Common myeloid progenitor, CD34-positive (primary cell): ENCODE measurements around the gene DOCK2.

ENCODE experiments used
- CTCF ChIA-PET: fragments of 350-600 bp; sonication (Branson Sonifier 250); formaldehyde crosslinking; loops from one replicate; lab custom pipeline; 2021; ENCODE audit warnings: antibody characterized with exemption; lab: Charles Lee
- POLR2A ChIA-PET: fragments of 350-600 bp; sonication (Branson Sonifier 250); formaldehyde crosslinking; loops from one replicate; lab custom pipeline; 2021; ENCODE audit warnings: antibody characterized with exemption; lab: Charles Lee
- DNase-seq, 3 donors: peaks; one replicate each; pipeline versions ENCODE4 v3.0.0 to v3.0.0-alpha.2; 2013
- H3K27ac ChIP-seq, 2 experiments: 1 replicate in 1 of 2; 2 replicates in 1 of 2; pipeline ENCODE4 v1.7.0; 2013; ENCODE audit warnings: inconsistent platforms in 2 of 2, low read length in 2 of 2, mild to moderate bottlenecking in 2 of 2, low read depth in 1 of 2, moderate library complexity in 1 of 2; ENCODE audit not compliant: severe bottlenecking in 2 of 2, insufficient read depth in 1 of 2, poor library complexity in 1 of 2
- H3K27me3 ChIP-seq, 5 experiments: replicated peaks in 2 of 5; 1 replicate in 3 of 5; 2 replicates in 2 of 5; pipeline versions ENCODE4 v1.6.1 to v1.7.0; 2013; ENCODE audit warnings: low read length in 4 of 5, mild to moderate bottlenecking in 2 of 5, moderate library complexity in 2 of 5, inconsistent platforms in 1 of 5; ENCODE audit not compliant: insufficient read depth in 5 of 5, control insufficient read depth in 4 of 5
- H3K36me3 ChIP-seq, 4 experiments: 1 replicate in 2 of 4; 2 replicates in 2 of 4; pipeline versions ENCODE4 v1.6.1 to v1.7.0; 2013; ENCODE audit warnings: low read length in 3 of 4, control low read depth in 1 of 4, mild to moderate bottlenecking in 1 of 4; ENCODE audit not compliant: control insufficient read depth in 4 of 4, insufficient read depth in 4 of 4
- H3K4me1 ChIP-seq, 4 experiments: 1 replicate in 3 of 4; 2 replicates in 1 of 4; pipeline versions ENCODE4 v1.6.1 to v1.7.1; 2013; ENCODE audit warnings: low read length in 3 of 4, mild to moderate bottlenecking in 3 of 4, control low read depth in 1 of 4, inconsistent platforms in 1 of 4, moderate library complexity in 1 of 4; ENCODE audit not compliant: control insufficient read depth in 4 of 4, insufficient read depth in 4 of 4; ENCODE audit errors: control extremely low read depth in 1 of 4
- H3K4me3 ChIP-seq, 7 experiments: 1 replicate in 4 of 7; 2 replicates in 3 of 7; pipeline versions ENCODE4 v1.5.1 to v1.7.0; 2013; ENCODE audit warnings: mild to moderate bottlenecking in 7 of 7, low read length in 6 of 7, moderate library complexity in 6 of 7, inconsistent platforms in 2 of 7, low read depth in 2 of 7, control low read depth in 1 of 7; ENCODE audit not compliant: insufficient read depth in 4 of 7, control insufficient read depth in 1 of 7; ENCODE audit errors: extremely low read depth in 1 of 7
- H3K9me3 ChIP-seq, 5 experiments: 1 replicate in 4 of 5; 2 replicates in 1 of 5; pipeline versions ENCODE4 v1.6.1 to v1.7.1; 2013; ENCODE audit warnings: low read length in 4 of 5, mild to moderate bottlenecking in 2 of 5, inconsistent platforms in 1 of 5, low read depth in 1 of 5, moderate library complexity in 1 of 5; ENCODE audit not compliant: control insufficient read depth in 4 of 5, insufficient read depth in 2 of 5; ENCODE audit errors: control extremely low read depth in 1 of 5
- WGBS: methylation state at CpG from one replicate; pipeline ENCODE4 v1.1.5; 2013; ENCODE audit not compliant: insufficient coverage; 5-methylcytosine and 5-hydroxymethylcytosine counted together

Gene DOCK2

DNA sequence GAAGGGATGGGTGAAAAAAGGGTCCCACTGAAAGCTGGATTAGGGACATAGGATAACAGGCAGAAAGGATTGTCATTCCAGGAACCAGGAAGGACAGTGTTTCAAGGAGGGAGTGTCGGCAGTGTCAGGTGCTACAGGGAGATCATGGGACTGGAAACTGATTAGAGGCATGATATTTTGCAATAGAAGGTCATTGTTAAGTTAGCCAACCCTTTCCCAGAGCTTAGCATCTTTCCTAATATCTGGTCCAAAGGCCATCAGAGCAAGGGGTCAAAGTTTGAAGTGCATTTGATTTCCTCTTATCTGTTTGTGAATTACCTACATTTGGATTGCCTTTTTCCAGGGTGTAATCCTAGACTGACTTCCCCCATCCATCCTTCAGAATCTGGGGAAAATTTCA, 91.3 kb downstream of the DOCK2 start:
- H3K4me3 ChIP-seq: no peak overlapping the region
- H3K27me3 ChIP-seq: no peaks in the 10 kb centered on the region
- H3K27ac ChIP-seq: no peak overlapping the region
- no peak for DNase-seq
- ChIA-PET POLR2A (no interaction called here), CTCF (no interaction called here)
- peaks cover 18 to 63% (median 42%) of the 10 kb centered on the region in 4 experiments for H3K36me3 ChIP-seq
- 100% methylated on average over 1 of the region's 1 CpG for WGBS
- no peaks in the 10 kb centered on the region for H3K9me3 ChIP-seq
- H3K4me1 ChIP-seq: peaks cover 0 to 8% (median 6%) of the 10 kb centered on the region in 4 experiments

DNA sequence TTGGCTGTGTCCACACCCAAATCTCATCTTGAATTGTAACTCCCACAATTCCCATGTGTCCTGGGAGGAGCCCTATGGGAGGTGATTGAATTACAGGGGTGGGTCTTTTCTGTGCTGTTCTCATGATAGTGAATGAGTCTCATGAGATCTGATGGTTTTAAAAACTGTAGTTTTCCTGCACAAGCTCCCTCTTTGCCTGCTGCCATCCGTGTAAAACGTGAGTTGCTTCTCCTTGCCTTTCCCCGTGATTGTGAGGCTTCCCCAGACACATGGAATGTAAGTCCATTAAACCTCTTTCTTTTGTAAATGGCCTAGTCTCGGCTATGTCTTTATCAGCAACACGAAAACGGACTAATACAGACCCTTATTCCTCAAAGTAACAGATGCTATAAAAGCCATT, 94.1 kb downstream of the DOCK2 start:
- no peak overlapping the region for H3K27ac ChIP-seq
- no peak for DNase-seq
- no peaks in the 10 kb centered on the region for H3K9me3 ChIP-seq
- H3K4me1 ChIP-seq: peaks cover 0 to 11% (median 6%) of the 10 kb centered on the region in 4 experiments
- POLR2A ChIA-PET: no interaction called here
- WGBS: 100% methylated on average over 3 of the region's 6 CpGs
- peaks cover 12 to 66% (median 37%) of the 10 kb centered on the region in 4 experiments for H3K36me3 ChIP-seq
- no peaks in the 10 kb centered on the region for H3K27me3 ChIP-seq
- H3K4me3 ChIP-seq: no peak overlapping the region
- CTCF ChIA-PET: interaction anchor here (0.6 to 0.9 kb wide), 2 partner anchors 11 to 488 kb away, joined by 3 read pairs; no protein-coding TSS in a partner anchor

DNA sequence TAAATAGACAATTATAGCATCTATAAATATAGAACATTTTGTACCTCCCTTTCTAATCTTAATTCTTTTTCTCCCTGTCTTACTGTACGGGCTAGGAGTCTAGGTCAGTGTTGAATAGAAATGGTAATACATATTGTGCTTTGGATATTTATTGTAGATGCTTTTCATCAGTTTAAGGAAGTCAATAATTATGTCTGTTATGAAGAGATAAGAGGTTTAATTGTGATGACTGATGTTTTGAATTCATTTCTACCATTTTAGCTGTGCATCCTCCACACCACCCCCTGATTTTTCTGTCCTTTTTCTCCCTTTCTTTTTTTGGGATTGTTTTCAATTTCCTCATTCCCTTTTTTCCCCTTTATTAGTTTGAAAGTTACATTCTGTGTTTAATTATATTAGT, 95.8 kb downstream of the DOCK2 start:
- Histone ChIP-seq H3K4me3 (no peak overlapping the region), H3K27me3 (no peaks in the 10 kb centered on the region), H3K36me3 (peaks cover 22 to 67% (median 43%) of the 10 kb centered on the region in 4 experiments), H3K4me1 (peaks cover 0 to 11% (median 6%) of the 10 kb centered on the region in 4 experiments), H3K9me3 (no peaks in the 10 kb centered on the region), H3K27ac (no peak overlapping the region)
- ChIA-PET POLR2A (interaction anchor here (0.6 kb wide), 1 partner anchor 185 kb away, joined by 3 read pairs; no protein-coding TSS in a partner anchor), CTCF (interaction anchor here (0.7 kb wide), 1 partner anchor 20 kb away, joined by 3 read pairs; no protein-coding TSS in a partner anchor)
- peak in 2 of 3 donors; percentile 25 to 51 for DNase-seq
- WGBS: no CpG with 5 or more reads among the region's 1 CpG

DNA sequence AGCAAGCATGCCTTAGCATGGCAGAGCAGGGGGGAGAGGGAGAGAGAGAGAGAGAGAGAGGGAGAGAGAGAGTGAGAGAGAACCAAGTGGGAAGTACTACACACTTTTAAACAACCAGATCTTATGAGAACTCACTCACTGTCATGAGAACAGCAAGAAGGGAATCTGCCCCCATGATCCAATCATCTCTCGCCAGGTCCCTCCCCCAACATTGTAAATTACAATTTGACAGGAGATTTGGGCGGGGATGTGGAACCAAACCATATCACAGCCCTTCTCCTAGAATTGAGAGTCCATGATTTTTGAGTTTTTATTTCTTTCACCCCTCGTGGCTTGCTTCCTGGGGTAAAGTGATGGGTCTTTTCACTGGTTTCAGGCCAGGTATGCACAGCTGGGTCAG, 98.8 kb downstream of the DOCK2 start:
- POLR2A ChIA-PET: no interaction called here
- Histone ChIP-seq H3K27me3 (no peaks in the 10 kb centered on the region), H3K9me3 (no peaks in the 10 kb centered on the region), H3K4me1 (peaks cover 0 to 11% (median 6%) of the 10 kb centered on the region in 4 experiments), H3K36me3 (peaks cover 16 to 70% (median 42%) of the 10 kb centered on the region in 4 experiments), H3K4me3 (no peak overlapping the region), H3K27ac (no peak overlapping the region)
- no peak for DNase-seq
- WGBS: 100% methylated on average over 1 of the region's 3 CpGs
- CTCF ChIA-PET: interaction anchor here (1.5 kb wide), 1 partner anchor 245 kb away, joined by 5 read pairs; the partner anchor contains the start of gene INSYN2B

DNA sequence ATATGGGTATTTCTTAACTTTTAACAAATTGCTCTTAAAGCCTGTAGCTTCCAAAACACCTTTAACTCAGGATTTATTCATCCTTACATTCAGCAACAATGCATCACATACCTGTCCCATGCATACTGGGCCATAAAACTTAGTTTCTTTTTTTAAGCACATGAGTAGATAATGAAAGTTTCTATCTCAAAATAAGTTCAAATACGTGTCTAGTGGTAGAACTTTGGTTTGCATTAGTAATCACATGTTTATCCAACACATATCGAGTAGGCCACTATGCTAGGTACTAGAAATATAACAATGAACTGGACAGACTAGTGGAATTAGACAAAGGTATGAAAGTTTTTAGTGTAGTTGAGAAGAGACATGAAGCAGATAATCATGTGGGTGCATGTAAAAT, 99.6 kb downstream of the DOCK2 start:
- ChIA-PET CTCF (no interaction called here), POLR2A (no interaction called here)
- peaks cover 19 to 76% (median 43%) of the 10 kb centered on the region in 4 experiments for H3K36me3 ChIP-seq
- H3K4me1 ChIP-seq: peaks cover 0 to 11% (median 6%) of the 10 kb centered on the region in 4 experiments
- H3K27me3 ChIP-seq: no peaks in the 10 kb centered on the region
- no peak overlapping the region for H3K4me3 ChIP-seq
- H3K27ac ChIP-seq: no peak overlapping the region
- H3K9me3 ChIP-seq: no peaks in the 10 kb centered on the region
- no CpG with 5 or more reads among the region's 2 CpGs for WGBS
- DNase-seq: no peak

DNA sequence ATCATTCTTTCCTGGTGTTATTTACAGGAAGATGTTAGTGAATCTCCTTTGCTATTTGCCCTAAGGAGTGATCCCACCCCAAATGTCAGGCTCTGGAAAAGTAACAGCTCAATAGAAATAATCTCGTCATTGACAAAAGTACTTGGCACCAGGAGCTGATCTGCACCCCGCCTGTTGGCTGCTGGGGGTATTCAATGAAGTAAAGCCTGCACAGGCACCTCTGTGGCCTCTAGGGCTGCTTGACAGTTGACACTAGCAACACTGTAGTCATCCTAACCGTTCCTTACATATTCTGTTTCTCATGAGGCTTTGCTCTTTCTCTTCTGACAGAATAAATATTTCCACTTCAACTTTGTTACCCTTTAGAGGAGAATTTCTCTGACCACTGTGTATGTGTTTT, 103.4 kb downstream of the DOCK2 start:
- CTCF ChIA-PET: no interaction called here
- Histone ChIP-seq H3K4me3 (no peak overlapping the region), H3K36me3 (peaks cover 21 to 83% (median 60%) of the 10 kb centered on the region in 4 experiments), H3K27ac (no peak overlapping the region), H3K4me1 (no peaks in the 10 kb centered on the region), H3K9me3 (no peaks in the 10 kb centered on the region), H3K27me3 (no peaks in the 10 kb centered on the region)
- POLR2A ChIA-PET: no interaction called here
- no peak for DNase-seq
- 100% methylated on average over 3 of the region's 3 CpGs for whole genome bisulfite sequencing

DNA sequence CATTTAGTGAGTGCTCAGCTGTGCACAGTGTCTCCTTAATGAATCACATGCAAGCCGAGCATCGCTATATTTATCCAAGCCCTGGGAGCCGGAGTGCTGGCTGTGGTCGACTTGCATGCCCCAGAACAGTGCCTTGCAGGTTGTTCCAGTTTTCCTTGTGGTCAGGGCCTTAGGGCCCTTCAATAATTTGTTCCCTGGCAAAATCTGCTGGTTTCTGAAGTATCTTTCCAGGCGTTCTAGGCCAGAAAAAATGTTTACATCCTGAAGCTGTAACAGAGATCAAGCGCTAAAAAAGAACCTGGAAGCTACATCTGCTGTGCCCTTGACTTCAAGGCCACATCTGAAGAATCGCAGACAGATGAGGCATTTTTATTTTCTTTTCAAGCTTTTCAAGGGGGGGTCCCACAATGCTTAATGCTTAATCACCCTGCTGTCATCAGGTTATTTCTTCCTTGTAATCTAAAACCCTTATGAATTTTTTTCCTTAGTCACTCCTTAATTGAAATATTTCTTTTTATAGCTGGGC, 105.8 kb downstream of the DOCK2 start:
- DNase-seq: no peak
- H3K4me3 ChIP-seq: no peak overlapping the region

More for the DNA sequence above, 105.8 kb downstream of the DOCK2 start:
- H3K4me1 ChIP-seq: no peaks in the 10 kb centered on the region
- no peaks in the 10 kb centered on the region for H3K9me3 ChIP-seq
- ChIA-PET POLR2A (no interaction called here), CTCF (interaction anchor here (0.8 kb wide), 1 partner anchor 57 kb away, joined by 3 read pairs; no protein-coding TSS in a partner anchor)
- 99% methylated on average over 6 of the region's 7 CpGs for WGBS
- H3K36me3 ChIP-seq: peaks cover 14 to 86% (median 56%) of the 10 kb centered on the region in 4 experiments
- no peak overlapping the region for H3K27ac ChIP-seq
- H3K27me3 ChIP-seq: no peaks in the 10 kb centered on the region
